Activated CD4-positive, alpha-beta memory T cell treated with anti-CD3 and anti-CD28 coated beads, Interleukin-2, amount 10 ng/mL, durations not matched to agents 7 days and 5 days (primary cell): ENCODE measurements around the gene ZNF584. TPM values are rescaled to one million over a fixed set of nuclear protein-coding genes. Genes with fewer than 3 reads are reported as not detected.
"Not testable (repeated sequence)": the region's sequence is repeated elsewhere in the genome, so short reads cannot be mapped to it uniquely, and the experiment has no call there.

Experiments
- CTCF ChIA-PET: fragments of 350-600 bp; sonication (Branson Sonifier 250); formaldehyde crosslinking; loops from one replicate; lab custom pipeline; 2021; ENCODE audit warnings: antibody characterized with exemption, inconsistent platforms; lab: Charles Lee
- POLR2A ChIA-PET: fragments of 350-600 bp; sonication (Branson Sonifier 250); formaldehyde crosslinking; loops from one replicate; lab custom pipeline; 2021; ENCODE audit warnings: antibody characterized with exemption; lab: Charles Lee
- DNase-seq: peaks from one replicate; pipeline ENCODE4 v3.0.0-alpha.2; 2020
- H3K27ac Mint-ChIP-seq: one replicate; pipeline ENCODE4 v1.8.0; 2021; ENCODE audit warnings: mild to moderate bottlenecking, mixed read lengths
- H3K27me3 Mint-ChIP-seq: one replicate; pipeline ENCODE4 v1.8.0; 2021; ENCODE audit warnings: mixed read lengths
- H3K36me3 Mint-ChIP-seq: one replicate; pipeline ENCODE4 v1.8.0; 2021; ENCODE audit warnings: low read depth, mixed read lengths
- H3K4me1 Mint-ChIP-seq: one replicate; pipeline ENCODE4 v1.8.0; 2021; ENCODE audit warnings: mixed read lengths
- H3K4me3 Mint-ChIP-seq: one replicate; pipeline ENCODE4 v1.8.0; 2021; ENCODE audit warnings: mild to moderate bottlenecking, mixed read lengths
- H3K9me3 Mint-ChIP-seq: one replicate; pipeline ENCODE4 v1.8.0; 2021; ENCODE audit warnings: mixed read lengths
- total RNA-seq, 2 experiments: library from RNA; stranded (reverse); gene quantifications; one replicate each; pipeline ENCODE4 v1.2.3, GENCODE V29; 2021

Gene ZNF584
- total RNA-seq, 2 experiments from 2014 or later, result 5.2 to 5.5 TPM

GRCh38 chr19:58400316-58400915 lies 8.0 kb upstream of the ZNF584 start:
- DNase-seq, result no peak
- H3K4me1 Mint-ChIP-seq, result peaks cover 29% of the 10 kb centered on the region
- H3K9me3 Mint-ChIP-seq, result no peaks in the 10 kb centered on the region
- POLR2A ChIA-PET, result no interaction called here
- H3K4me3 Mint-ChIP-seq, result peak overlapping the region; percentile 80
- peaks cover 3% of the 10 kb centered on the region for H3K36me3 Mint-ChIP-seq
- CTCF ChIA-PET, result no interaction called here
- H3K27ac Mint-ChIP-seq, result no peak overlapping the region
- no peaks in the 10 kb centered on the region for H3K27me3 Mint-ChIP-seq

GRCh38 chr19:58400916-58401839 lies 7.3 kb upstream of the ZNF584 start:
- Mint-ChIP-seq H3K27ac (peak overlapping the region; percentile 74), H3K27me3 (no peaks in the 10 kb centered on the region), H3K9me3 (no peaks in the 10 kb centered on the region), H3K36me3 (no peaks in the 10 kb centered on the region), H3K4me3 (peak overlapping the region; percentile 80), H3K4me1 (peaks cover 29% of the 10 kb centered on the region)
- POLR2A ChIA-PET, result no interaction called here
- CTCF ChIA-PET, result no interaction called here
- DNase-seq, result peak; percentile 99

- Mint-ChIP-seq H3K4me1 (peaks cover 34% of the 10 kb centered on the region), H3K36me3 (peaks cover 5% of the 10 kb centered on the region), H3K27ac (peak overlapping the region; percentile 74), H3K27me3 (no peaks in the 10 kb centered on the region), H3K9me3 (no peaks in the 10 kb centered on the region), H3K4me3 (peak overlapping the region; percentile 80)
- no peak for DNase-seq
- ChIA-PET POLR2A (no interaction called here), CTCF (no interaction called here)
Measured at GRCh38 chr19:58401840-58402421, 6.5 kb upstream of the ZNF584 start.

- H3K4me3 Mint-ChIP-seq, POLR2A ChIA-PET, H3K9me3 Mint-ChIP-seq, H3K27me3 Mint-ChIP-seq, H3K36me3 Mint-ChIP-seq, DNase-seq, H3K27ac Mint-ChIP-seq: not testable (repeated sequence)
- CTCF ChIA-PET, result interaction anchor here (0.7 kb wide), 1 partner anchor 126 kb away, joined by 4 read pairs; no protein-coding TSS in a partner anchor
- H3K4me1 Mint-ChIP-seq, result peaks cover 49% of the 10 kb centered on the region
Measured at GRCh38 chr19:58403920-58404478, 4.5 kb upstream of the ZNF584 start.

- Mint-ChIP-seq H3K9me3 (no peaks in the 10 kb centered on the region), H3K27ac (peak overlapping the region; percentile 89), H3K27me3 (no peaks in the 10 kb centered on the region), H3K4me3 (peak overlapping the region; percentile 95), H3K4me1 (peaks cover 45% of the 10 kb centered on the region), H3K36me3 (peaks cover 9% of the 10 kb centered on the region)
- DNase-seq, result no peak
- CTCF ChIA-PET, result no interaction called here
- POLR2A ChIA-PET, result no interaction called here
Measured at GRCh38 chr19:58406818-58407657, 1.4 kb upstream of the ZNF584 start.

- peak overlapping the region; percentile 95 for H3K4me3 Mint-ChIP-seq
- H3K36me3 Mint-ChIP-seq, result peaks cover 12% of the 10 kb centered on the region
- no peak for DNase-seq
- peak overlapping the region; percentile 89 for H3K27ac Mint-ChIP-seq
- no peaks in the 10 kb centered on the region for H3K27me3 Mint-ChIP-seq
- POLR2A ChIA-PET, result interaction anchor here (1.2 kb wide), 1 partner anchor 22 kb away, joined by 5 read pairs; no protein-coding TSS in a partner anchor
- CTCF ChIA-PET, result interaction anchor here (1.0 kb wide), 3 partner anchors 45 to 93 kb away, joined by 3 to 5 read pairs (median 3); partner anchors contain the start of gene ZNF497
- H3K4me1 Mint-ChIP-seq, result peaks cover 43% of the 10 kb centered on the region
- H3K9me3 Mint-ChIP-seq, result no peaks in the 10 kb centered on the region
Measured at GRCh38 chr19:58407658-58408151, 744 bp upstream of the ZNF584 start.

- POLR2A ChIA-PET, result interaction anchor here (0.8 to 1.2 kb wide), 5 partner anchors 24 to 1088 kb away, joined by 3 to 7 read pairs (median 3); partner anchors contain the start of gene ZNF132
- H3K36me3 Mint-ChIP-seq, result peaks cover 15% of the 10 kb centered on the region
- DNase-seq, result no peak
- no peaks in the 10 kb centered on the region for H3K27me3 Mint-ChIP-seq
- peak overlapping the region; percentile 95 for H3K4me3 Mint-ChIP-seq
- CTCF ChIA-PET, result interaction anchor here (0.6 to 1.0 kb wide), 6 partner anchors 27 to 111 kb away, joined by 3 to 5 read pairs (median 4); partner anchors contain the start of genes ZBTB45, ZNF497 and ZSCAN22
- peak overlapping the region; percentile 62 for H3K27ac Mint-ChIP-seq
- peaks cover 35% of the 10 kb centered on the region for H3K4me1 Mint-ChIP-seq
- no peaks in the 10 kb centered on the region for H3K9me3 Mint-ChIP-seq
Measured at GRCh38 chr19:58409010-58409790, 751 bp downstream of the ZNF584 start.

- H3K27me3 Mint-ChIP-seq, result no peaks in the 10 kb centered on the region
- POLR2A ChIA-PET, result no interaction called here
- no peaks in the 10 kb centered on the region for H3K4me1 Mint-ChIP-seq
- H3K27ac Mint-ChIP-seq, result no peak overlapping the region
- CTCF ChIA-PET, result no interaction called here
- H3K36me3 Mint-ChIP-seq, result peaks cover 54% of the 10 kb centered on the region
- H3K9me3 Mint-ChIP-seq, result peaks cover 10% of the 10 kb centered on the region
- no peak for DNase-seq
- no peak overlapping the region for H3K4me3 Mint-ChIP-seq
Measured at GRCh38 chr19:58416604-58417003, 8.2 kb downstream of the ZNF584 start.

GRCh38 chr19:58417071-58417470 lies 8.6 kb downstream of the ZNF584 start:
- no peaks in the 10 kb centered on the region for H3K4me1 Mint-ChIP-seq

GRCh38 chr19:58428617-58429016 lies 20.2 kb downstream of the ZNF584 start:
- DNase-seq, result no peak
- no peaks in the 10 kb centered on the region for H3K4me1 Mint-ChIP-seq
- no peak overlapping the region for H3K27ac Mint-ChIP-seq
- H3K27me3 Mint-ChIP-seq, result no peaks in the 10 kb centered on the region
- H3K4me3 Mint-ChIP-seq, result no peak overlapping the region
- ChIA-PET POLR2A (no interaction called here), CTCF (no interaction called here)
- peaks cover 67% of the 10 kb centered on the region for H3K9me3 Mint-ChIP-seq
- peaks cover 49% of the 10 kb centered on the region for H3K36me3 Mint-ChIP-seq

More at GRCh38 chr19:58417071-58417470, 8.6 kb downstream of the ZNF584 start:
- H3K36me3 Mint-ChIP-seq, result peaks cover 56% of the 10 kb centered on the region
- peaks cover 10% of the 10 kb centered on the region for H3K9me3 Mint-ChIP-seq
- no peak for DNase-seq
- H3K4me3 Mint-ChIP-seq, result no peak overlapping the region
- ChIA-PET POLR2A (no interaction called here), CTCF (no interaction called here)
- no peaks in the 10 kb centered on the region for H3K27me3 Mint-ChIP-seq
- H3K27ac Mint-ChIP-seq, result no peak overlapping the region

- Mint-ChIP-seq H3K27me3 (no peaks in the 10 kb centered on the region), H3K36me3 (peaks cover 60% of the 10 kb centered on the region), H3K4me3 (no peak overlapping the region), H3K27ac (no peak overlapping the region), H3K9me3 (peaks cover 74% of the 10 kb centered on the region), H3K4me1 (no peaks in the 10 kb centered on the region)
- ChIA-PET POLR2A (no interaction called here), CTCF (no interaction called here)
- no peak for DNase-seq
Measured at GRCh38 chr19:58429745-58430144, 21.3 kb downstream of the ZNF584 start.
